IMR-90 (cell line): ENCODE results near the gene PTGES3.

Experiments used
- BHLHE40 ChIP-seq: fragments of 150-350 bp; IDR thresholded peaks from 2 replicates; pipeline ENCODE4 v1.6.1; 2016; ENCODE audit warnings: mild to moderate bottlenecking, low read depth, low read length
- CEBPB ChIP-seq: IDR thresholded peaks from 2 replicates; pipeline ENCODE4 v1.6.1; 2012; ENCODE audit warnings: low read depth, low read length, improper control_type of control experiment
- CHD1 ChIP-seq: IDR thresholded peaks from 2 replicates; pipeline ENCODE4 v1.6.1; 2012; ENCODE audit warnings: low read depth, low read length, improper control_type of control experiment
- CTCF ChIP-seq: conservative IDR thresholded peaks from 2 replicates; pipeline ENCODE4 v1.5.1; 2012; ENCODE audit warnings: mild to moderate bottlenecking, low read depth, low read length, improper control_type of control experiment
- ELK1 ChIP-seq: fragments of 150-350 bp; IDR thresholded peaks from 2 replicates; pipeline ENCODE4 v1.6.1; 2016; ENCODE audit warnings: low read depth, mild to moderate bottlenecking, low read length, moderate library complexity, borderline replicate concordance
- FOS ChIP-seq: fragments of 150-350 bp; IDR thresholded peaks from 2 replicates; pipeline ENCODE4 v1.6.1; 2016; ENCODE audit warnings: low read depth, low read length
- MAZ ChIP-seq: IDR thresholded peaks from 2 replicates; pipeline ENCODE4 v1.6.1; 2012; ENCODE audit warnings: low read depth, mild to moderate bottlenecking, low read length, improper control_type of control experiment, moderate library complexity, borderline replicate concordance
- POLR2A ChIP-seq: IDR thresholded peaks from 2 replicates; pipeline ENCODE4 v1.6.1; 2012; ENCODE audit warnings: mild to moderate bottlenecking, low read depth, low read length
- RAD21 ChIP-seq: IDR thresholded peaks from 2 replicates; pipeline ENCODE4 v1.6.1; 2012; ENCODE audit warnings: low read length, improper control_type of control experiment
- RCOR1 ChIP-seq: IDR thresholded peaks from 2 replicates; pipeline ENCODE4 v1.6.1; 2012; ENCODE audit warnings: mild to moderate bottlenecking, low read length, improper control_type of control experiment; ENCODE audit not compliant: insufficient replicate concordance
- RFX5 ChIP-seq: IDR thresholded peaks from 2 replicates; pipeline ENCODE4 v1.8.0; 2012; ENCODE audit warnings: low read depth, mild to moderate bottlenecking, low read length, moderate library complexity
- SMC3 ChIP-seq: fragments of 150-350 bp; IDR thresholded peaks from 2 replicates; pipeline ENCODE4 v1.6.1; 2016; ENCODE audit warnings: low read depth, mild to moderate bottlenecking, antibody characterized with exemption, low read length, moderate library complexity
- USF2 ChIP-seq: fragments of 150-350 bp; IDR thresholded peaks from 2 replicates; pipeline ENCODE4 v1.6.1; 2017; ENCODE audit warnings: mild to moderate bottlenecking, antibody characterized with exemption, low read length, low read depth

DNA sequence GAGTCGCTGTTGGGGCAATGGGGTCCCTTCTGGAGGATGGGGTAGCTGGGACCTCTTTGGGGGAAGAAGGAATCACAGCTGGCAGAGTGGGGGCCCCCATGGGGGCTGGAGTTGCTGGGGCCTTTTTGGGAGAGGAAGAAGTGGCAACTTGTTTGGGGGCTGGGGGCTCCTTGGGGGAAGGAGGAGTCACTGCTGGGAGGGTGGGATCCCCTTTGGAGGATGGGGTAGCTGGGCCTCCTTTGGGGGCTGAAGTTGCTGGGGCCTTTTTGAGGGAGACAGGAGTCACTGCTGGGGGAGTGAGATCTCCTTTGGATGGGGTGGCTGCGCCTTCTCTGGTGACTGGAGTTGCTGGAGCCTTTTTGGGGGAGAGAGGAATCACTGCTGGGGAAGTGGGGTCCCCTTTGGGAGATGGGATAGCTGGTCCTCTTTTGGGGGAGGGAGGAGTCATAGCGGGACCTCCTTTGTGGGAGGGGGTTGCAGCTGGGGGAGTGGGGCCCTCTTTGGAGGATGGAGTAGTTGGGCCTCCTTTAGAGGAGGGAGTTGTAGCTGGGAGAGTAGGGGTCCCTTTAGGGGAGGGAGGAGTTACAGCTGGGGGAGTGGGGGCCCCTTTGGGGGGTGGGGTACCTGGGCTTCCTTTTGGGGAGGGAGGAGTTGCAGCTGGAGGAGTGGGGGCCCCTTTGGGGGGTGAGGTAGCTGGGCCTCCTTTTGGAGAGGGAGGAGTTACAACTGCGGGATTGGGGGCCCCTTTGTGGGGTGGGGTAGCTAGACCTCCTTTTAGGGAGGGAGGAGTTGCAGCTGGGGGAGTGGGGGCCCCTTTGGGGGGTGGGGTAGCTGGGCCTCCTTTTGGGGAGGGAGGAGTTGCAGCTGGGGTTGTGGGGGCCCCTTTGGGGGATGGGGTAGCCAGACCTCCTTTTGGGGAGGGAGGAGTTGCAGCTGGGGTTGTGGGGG, 29.1 kb upstream of the PTGES3 start:
- TF ChIP-seq CTCF (no peak), POLR2A (no peak), ELK1 (no peak), CEBPB (no peak), CHD1 (no peak), MAZ (no peak), SMC3 (no peak), RAD21 (no peak), FOS (no peak), BHLHE40 (no peak), RFX5 (no peak), RCOR1 (no peak), USF2 (no peak)
